ENCODE results near the gene NRSN2.
"Not testable (repeated sequence)": the region's sequence is repeated elsewhere in the genome, so short reads cannot be mapped to it uniquely, and the experiment has no call there.

NRSN2 gene

DNA sequence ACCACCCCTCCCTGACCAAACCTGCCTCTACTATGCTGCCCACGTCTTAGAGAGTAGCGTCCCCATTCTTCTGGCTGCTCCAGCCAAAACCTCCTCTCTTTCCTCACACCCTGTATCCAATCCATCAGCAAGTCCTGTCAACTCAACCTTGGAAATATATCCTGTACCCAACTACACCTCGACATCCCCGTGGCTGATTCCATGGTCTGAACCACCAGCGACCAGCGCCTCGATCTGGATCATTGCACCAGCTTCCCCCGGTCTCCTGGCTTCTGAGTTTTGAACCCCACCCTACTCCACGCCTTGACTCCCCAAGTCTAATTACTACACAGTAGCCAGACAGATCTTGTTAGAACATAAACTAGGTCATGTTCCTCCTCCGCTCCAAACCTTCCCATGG lies 9.8 kb downstream of the NRSN2 start:
- DNase-seq = no peak

DNA sequence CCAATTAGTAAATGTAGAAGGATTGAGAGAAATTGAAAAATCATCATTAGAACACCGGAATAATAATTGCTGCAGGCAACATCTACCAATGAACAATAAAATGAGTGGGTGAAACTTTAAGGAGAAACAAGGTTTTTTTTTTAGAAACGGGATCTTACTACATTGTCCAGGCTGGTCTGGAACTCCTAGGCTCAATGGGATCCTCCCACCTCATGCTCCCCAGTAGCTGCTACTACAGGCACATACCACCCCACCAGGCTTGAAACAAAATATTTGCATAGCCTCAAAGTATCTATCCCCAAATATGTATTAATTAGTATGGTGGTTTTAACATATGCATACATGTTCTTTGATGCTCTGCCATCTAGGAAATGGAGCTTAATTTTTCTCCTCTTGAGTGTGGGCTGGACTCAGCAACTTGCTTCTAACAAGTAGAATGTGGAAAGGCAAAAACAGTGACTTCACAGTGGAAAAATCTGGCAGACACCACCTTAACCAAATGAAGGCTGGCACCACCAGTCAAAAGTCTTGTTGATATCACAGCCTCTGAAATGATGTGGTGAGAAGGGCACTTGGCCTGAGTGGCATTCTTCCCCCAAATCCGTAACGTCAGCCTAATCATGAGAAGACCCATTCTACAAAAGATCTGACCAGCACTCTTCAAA lies 12.1 kb downstream of the NRSN2 start:
- DNase-seq = no peak

DNA sequence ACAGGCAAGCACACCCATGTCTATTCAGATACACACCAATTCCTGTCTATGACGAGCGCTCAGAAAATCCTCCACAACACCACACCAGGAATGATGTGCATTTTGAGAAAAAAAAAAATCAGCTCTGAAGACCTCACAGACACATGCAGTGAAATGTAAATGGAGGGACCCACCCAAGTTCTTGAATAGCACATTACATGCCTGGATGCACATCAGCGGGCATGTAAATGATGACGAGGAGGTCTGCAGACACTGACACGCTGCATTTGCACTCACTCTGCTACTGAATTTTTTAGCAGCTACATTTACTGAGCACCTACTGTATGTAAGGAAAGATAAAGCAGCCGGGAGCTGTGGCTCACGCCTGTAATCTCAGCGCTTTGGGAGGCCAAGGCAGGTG lies 14.7 kb downstream of the NRSN2 start:
- no peak for DNase-seq

DNA sequence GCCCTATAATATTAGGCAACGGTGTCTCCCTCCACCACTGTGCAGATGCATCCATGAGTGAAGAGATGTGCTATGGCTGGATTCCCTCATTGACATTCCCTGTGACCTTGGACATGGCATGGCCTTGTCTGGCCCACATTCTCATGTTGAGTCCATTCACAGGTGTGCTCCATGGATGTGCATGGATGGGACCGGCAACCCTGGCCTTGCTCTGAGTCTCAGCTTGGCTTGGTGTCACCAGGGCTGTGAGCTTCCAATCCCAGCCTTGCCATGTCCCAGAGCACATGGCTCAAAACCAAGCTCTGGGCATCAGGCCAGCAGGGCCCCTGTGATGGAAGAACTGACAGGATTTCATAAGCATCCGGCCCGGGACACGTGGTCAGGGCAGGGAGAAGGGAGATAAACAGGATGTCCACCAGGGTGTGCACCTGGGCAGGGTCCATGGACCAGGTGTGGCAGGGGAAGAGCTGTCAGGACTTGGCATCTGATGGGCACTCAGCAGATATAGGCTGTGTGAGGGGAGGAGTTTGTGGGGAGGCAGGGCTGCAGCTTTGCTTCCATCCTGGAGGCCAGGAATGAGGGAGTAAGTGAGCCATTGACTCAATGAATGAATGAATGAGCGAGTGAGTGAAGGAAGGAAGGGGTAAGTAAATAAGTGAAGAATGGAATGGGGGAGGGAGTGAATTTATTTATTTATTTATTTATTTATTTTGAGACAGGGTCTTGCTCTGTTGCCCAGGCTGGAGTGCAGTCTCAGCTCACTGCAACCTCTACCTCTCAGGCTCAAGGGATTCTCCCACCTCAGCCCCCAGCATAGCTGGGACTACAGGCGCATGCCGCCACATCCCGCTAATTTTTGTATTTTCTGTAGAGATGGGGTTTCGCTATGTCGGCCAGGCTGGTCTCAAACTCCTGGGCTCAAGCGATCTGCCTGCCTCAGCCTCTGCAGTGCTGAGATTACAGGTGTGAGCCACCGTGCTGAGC lies 15.7 kb downstream of the NRSN2 start:
- DNase-seq = peak; percentile 46

DNA sequence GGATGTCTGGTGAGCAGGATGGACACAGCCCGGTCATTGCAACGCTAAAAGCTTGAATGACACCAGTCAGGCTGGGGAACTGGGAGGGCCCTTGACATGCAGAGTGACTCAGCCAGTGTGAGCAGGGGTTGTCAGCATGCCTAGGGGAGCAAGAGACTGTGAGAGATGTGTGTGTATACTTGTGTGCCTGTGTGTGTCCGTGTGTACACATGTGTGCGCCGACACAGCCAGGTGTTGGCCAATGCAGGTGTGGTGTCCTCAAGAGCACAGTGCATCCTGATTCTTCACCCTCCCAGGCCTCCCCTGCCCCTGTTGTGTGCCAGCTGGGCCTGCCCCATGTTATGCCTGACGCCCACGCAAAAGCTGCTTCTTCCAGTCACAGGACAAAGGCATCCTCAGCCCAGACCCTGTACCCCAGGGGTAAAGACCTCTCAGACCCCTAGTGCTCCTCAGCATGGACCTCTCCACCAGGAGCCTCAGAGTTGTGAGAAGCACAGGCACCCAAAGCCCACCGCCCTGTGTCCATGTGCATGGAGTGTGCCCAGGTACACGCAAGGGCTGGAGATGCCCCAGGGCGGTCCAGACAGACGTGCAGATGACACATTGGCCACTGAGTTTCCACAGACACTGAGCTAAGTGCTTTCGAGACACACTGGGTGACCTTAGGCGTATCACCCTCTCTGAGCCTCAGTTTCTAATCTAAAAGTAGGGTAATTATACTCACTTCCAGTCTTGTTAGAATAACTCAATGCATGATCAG lies 16.6 kb downstream of the NRSN2 start:
- DNase-seq = no peak

DNA sequence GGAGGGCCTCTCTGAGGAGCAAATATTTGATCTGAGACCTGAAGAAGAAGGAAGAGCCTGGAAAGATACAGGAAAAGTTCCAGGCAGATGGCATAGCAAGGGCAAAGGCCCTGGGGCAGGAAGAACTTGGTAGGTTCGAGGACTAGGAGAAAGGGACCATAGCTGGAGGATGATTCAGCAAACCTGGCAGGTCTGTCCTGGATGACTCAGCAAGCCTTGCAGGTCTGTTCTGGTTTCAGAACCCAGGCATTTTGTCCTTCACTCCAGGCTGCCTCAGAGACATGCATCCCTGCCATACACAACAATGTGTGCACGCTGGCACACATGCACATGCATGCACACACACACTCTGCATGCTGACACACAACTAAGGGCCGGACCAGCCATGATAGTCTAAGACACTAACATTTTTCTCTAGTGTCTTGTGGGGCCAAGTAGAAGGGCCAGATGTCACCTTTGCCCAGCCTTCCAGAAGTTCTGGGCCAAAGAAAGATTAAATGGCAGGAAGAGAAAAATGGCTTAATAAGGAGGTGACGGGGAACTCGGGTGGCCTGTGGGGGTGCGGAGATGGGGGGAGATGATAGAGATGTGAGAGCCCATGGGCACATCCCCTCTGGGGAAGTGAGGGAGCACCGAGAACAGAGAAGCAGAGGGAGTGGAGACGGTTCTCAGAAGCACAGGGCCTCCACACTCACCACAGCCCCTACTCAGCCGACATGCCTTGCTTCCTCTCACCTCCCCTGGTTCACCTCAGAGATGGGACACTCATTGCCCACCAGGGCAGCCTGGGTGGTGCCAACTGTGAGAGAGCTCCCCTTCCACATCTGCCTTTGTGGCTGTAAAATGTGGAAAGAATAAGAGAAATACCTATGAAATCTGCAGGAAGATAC lies 18.2 kb downstream of the NRSN2 start:
- no peak for DNase-seq

DNA sequence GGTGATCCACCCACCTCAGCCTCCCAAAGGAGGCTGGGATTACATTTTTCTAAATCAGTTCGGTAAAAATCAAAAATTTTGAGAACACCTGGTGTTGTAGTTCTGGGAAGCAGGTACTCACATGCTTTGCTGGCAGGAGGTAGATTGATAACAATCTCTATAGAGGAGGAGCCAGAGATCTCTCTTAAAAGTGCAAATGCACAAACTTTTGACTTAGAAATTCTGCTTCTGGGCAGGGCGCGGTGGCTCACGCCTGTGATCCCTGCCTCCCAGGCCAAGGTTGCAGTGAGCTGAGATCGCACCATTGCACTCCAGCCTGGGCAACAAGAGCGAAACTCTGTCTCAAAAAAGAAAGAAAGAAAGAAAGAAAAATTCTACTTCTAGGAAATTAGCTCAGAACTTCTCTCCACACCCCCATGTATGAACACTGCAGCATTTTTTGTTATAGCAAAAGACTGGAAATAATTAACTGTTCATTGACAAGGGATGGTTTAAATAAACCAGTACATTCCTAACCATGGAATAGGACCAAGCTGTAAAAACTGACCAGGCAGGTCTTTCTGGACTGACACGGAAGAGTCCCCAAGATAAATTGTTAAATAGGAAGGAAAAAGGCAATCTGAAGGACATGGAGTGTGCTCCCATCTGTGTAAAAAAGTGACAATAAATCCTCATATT lies 19.3 kb downstream of the NRSN2 start:
- no peak for DNase-seq

DNA sequence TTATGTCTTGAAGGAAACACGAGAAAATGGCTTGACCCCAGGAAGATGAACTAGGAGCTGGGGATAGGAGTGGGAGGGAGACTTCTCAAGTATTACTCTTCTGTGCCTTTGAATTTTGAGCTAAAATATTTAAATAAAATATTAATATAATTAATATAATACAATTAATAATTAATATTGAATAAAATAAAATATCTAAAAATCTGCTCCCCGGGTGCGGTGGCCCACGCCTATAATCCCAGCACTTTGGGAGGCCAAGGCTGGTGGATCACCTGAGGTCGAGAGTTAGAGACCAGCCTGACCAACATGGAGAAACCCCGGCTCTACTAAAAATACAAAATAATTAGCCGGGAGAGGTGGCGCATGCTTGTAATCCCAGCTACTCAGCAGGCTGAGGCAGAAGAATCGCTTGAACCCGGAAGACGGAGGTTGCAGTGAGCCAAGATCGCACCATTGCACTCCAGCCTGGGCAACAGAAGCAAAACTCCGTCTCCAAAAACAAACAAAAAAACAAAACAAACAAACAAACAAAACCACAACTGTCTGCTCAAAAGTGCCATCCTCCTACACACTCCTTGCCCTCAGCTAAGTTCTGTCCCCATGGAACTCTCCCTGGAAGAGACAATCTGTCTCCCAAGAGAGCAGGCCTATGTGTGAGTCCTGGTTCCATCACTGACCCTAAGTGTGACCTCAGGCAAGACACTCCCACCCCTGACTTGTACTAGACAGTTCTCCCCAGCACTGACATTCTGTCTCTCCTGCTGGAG lies 20.0 kb downstream of the NRSN2 start:
- DNase-seq = no peak

DNA sequence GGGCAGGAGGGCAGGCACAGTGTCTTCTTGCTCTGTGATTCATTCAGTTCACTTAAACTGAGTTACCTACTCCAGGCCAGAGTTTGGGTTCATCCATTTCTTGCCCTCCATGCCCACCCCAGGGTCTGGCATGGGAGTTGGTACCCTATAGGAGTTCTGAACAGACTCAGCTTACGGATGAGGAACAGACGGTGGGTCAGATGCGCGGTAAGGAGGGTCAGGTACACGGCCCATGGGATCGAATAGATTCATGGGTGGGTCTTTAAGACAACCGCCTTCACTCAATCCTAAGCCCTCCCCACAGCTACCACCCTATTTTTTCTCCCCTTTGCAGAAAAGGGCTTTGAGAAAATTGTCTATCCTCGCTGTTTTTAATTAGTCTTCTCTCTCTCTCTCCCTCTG lies 20.6 kb downstream of the NRSN2 start:
- DNase-seq = no peak

DNA sequence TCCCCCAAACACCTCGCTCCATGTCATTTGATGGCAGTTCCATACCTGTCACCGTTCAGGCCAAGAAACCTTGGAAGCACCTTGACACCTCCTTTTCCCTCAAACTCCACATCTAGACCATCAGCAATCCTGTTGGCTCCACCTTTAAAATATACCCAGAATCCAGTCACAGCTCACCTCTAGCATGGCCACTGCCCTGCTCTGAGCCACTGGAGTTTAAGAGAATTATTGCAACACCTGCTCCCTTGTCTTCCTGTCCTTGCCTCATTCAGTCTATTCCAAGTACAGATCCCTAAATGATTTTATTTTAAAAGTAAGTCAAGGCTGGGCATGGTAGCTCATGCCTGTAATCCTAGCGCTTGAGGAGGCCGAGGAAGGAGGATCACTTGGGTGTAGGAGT lies 22.0 kb downstream of the NRSN2 start:
- DNase-seq = no peak

DNA sequence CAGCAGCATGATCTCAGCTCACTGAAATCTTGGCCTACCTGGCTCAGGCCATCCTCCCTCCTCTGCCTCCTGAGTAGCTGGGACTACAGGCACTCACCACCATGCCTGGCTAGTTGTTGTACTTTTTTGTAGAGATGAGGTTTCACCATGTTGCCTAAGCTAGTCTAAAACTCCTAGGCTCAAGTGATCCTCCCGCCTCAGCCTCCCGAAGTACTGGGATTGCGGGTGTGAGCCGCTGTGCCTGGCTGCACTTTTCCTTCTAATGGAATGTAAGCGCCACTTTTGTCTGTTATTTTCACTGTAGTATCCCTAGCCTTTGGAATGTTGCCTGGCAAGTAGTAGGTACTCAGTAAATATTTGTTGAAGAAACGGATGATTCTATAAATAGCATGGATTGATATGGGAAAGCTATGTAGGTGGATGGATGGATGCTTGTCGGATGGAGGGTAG lies 23.3 kb downstream of the NRSN2 start:
- no peak for DNase-seq

DNA sequence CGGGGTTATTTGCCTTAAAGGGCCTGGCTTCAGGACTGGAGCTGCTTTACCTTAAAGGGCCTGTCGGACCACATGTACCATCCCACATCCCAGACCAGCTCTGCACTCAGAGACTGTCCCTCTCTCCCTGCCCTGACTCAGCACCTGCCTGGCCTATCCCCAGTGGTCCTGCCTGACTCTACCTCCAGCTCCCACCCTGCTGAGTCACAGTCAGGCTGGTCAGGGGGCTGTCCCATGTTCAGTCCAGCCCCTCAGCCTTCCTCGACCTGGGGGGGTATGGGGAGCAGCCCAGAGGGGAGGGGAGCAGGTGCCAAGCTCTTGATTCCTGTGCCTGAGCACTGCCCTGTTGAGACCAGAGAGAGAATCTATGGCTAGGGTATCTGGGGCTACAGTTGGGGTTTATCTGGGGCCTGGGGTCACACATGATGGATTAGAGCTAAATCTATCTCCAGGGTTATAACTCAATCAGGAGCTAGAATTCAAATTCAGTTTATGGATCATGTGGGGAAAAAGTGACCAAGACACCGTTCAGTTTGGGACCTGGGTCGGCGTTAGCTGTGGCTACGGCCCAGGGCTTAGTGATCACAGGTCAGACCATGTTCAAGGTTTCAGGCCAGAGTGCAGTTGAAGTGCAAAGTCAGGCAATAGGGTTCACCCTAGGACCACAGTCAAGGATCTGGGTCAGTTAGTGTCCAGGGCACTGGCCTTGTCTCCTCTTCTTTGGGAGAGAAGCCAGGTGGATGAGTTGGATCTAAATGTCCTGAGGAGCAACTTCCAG lies 24.3 kb downstream of the NRSN2 start:
- DNase-seq = no peak

DNA sequence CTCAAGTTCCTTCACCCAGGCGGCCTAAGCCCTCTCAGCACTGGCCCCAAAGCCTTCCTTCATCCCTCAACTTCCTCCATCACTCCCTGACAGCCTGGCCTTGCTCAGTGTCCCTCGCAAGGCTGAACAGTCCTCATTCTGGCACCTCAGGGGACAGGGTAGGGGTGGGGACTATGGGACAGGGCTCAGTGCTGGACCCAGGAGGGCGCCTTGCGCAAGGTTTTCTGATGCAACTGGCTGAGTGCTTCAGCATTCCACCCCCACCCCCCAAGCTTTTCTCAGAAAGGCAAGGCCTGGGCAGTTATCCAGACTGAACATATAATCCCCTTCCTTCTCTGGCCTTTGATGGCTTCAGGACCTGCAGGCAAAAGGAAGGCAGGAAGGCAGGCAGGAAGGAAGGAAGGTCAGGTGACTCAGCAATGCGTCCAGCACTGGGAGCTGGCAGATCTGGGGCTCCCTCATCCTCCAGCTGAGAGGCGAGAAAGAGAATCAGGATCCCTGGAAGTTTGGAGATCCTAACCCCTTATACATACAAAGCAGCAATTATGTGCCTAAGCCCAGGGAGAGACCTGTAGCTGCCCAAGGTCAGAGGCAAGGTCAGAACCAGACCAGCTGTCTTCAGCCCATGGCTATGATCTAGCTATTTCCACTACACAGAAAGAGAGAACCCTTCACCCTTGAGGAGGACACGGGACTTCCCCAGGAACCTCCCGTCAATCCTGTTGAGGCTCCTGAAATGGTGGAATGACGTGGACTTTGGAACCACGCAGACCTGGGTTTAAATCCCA lies 25.0 kb downstream of the NRSN2 start:
- DNase-seq = no peak

DNA sequence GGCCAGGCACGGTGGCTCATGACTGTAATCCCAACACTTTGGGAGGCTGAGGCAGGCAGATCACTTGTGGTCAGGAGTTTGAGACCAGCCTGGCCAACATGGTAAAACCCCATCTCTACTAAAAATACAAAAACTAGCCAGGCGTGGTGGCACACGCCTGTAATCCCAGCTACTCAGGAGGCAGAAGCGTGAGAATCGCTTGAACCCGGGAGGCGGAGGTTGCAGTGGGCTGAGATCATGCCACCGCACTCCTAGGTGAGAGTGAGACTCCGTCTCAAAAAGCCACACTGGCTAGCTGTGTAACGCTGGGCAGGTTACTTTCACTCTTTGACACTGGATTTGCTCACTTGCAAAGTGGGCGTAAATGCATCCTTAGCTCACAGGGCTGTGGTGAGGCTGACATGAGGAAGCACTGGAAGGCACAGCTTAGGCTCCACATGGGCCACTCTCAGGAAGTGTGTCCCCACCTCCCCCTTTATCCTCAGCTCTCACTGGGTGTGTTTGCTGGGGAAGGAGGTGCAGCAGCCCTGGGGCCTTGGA lies 25.7 kb downstream of the NRSN2 start:
- not testable (repeated sequence) for DNase-seq

DNA sequence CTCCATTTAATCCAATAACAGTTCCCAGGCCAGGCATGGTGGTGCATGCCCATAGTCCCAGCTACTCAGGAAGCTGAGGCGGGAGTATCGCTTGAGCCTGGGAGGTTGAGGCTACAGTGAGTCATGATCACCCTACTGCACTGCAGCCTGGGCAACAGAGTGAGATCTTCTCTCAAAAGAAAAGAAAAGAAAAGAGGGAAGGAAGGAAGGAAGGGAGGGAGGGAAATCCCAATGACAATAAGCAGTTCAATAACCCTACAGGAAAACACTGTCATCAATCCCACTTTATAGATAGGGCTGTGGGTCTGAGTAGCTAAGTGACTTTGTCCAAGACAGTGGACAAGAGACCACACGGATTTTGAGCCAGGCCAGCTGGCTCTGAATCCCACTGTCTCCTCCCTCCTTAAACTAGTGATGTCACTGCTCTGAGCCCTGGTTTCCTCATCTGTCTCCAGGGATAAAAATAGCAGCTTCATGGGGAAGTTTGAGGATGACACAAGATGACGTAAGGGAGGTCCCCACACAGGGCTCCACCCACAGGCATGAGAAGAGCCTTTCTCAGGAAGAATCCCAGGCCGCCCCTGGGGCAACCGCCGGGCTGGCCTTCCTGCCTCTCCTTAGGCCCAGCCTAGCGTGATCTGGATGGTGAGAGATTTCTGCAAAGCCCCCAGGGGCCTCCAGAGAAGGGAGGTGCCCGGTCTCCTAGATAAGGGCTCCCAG lies 26.4 kb downstream of the NRSN2 start:
- no peak for DNase-seq

DNA sequence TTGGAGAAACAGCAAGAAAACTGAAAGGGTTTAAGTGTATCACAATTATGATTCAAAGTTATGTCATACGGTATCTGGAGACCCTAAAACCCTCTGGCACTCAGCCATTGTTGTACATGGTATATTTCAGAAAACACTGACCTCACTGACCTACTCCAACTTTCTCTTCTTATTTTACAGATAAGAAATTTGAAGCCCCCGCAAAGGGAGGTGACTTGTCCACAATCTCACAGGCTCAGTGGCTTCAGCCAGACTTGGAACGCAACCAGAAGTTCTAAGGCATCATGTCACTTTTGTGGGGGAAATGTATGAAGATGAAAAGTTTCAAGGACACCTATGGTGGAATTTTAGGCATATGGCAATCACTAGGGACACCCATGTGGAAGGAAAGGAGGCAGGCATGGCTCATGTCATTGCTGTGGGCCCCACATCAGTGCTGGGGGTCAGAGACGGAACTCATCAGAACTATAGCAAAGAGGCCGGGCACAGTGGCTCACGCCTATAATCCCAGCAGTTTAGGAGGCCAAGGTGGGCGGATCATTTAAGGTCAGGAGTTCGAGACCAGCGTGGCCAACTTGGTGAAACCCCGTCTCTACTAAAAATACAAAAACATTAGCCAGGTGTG lies 28.5 kb downstream of the NRSN2 start:
- no peak for DNase-seq

DNA sequence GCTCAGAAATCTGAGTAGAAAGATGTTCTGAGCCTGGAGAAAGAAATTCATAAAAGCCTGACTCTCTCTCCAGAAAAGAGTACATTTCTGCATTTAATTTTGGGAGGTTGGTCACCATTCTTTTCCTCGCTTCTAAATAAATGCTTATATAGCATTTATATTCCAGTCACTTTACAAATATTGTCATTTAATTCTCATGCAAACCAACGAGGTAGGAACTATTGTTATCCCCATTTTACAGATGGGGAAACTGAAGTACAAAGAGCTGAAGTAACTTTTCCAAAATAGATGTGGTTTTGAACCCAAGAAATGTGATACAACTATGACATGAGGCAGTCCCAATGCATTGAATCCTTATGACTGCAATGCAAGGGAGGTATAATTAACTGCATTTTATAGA lies 29.2 kb downstream of the NRSN2 start:
- DNase-seq = no peak

DNA sequence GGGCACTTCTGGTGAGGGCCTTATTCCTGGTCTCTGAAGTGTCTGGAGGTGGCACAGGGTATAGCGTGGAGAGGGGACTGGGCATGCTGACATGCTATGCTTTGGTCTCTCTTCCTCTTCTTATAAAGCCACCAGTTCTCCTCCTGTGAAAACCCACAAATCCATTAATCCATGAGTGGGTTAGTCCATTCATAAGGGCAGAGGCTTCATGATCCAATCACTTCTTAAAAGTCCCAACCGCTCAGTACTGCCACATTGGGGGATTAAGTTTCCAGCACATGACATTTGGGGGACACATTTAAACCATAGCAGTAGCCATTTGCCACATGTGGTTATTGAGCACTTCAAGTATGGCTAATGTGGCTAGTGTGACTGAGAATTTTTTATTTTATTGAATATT lies 29.8 kb downstream of the NRSN2 start:
- DNase-seq = no peak

Data from NCI-H1048 (cell line).